HG03045 (cell line): Measurements from ENCODE around the gene KCNJ13.
A peak's percentile ranks its signal among the peaks of the same experiment; 100 is the strongest.

Experiments
- ATAC-seq: cut with Tn5 transposase; IDR thresholded peaks from one replicate; pipeline ENCODE4 v1.9.1; 2021; ENCODE audit warnings: mild to moderate bottlenecking, moderate library complexity; ENCODE audit not compliant: unreplicated experiment

Gene KCNJ13

DNA sequence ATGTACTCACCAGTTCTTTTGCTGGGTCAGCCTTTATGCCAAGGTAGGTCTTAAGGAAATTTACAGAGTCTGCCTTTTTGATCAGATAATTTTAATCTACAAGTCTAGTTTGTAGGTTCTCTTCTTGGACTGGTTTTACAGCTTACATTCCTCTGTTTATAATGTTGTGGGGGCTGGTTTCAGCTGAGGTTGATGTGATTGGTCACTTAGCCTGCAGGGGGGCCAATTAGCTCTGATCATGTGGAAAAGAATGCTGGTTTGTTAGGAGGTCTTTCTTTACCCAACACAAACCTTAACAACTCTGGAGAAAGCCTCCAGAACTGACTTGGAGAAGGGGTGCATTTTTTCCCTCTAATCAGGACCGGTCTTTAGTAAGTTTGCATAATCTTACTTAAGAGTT, at the start of gene KCNJ13:
Gene KCNJ13, minus strand, starts transcription at position 131 of the 400 bp plus-strand sequence. CDS start 5,203 bp downstream, outside the sequence.
- no peak for ATAC-seq

DNA sequence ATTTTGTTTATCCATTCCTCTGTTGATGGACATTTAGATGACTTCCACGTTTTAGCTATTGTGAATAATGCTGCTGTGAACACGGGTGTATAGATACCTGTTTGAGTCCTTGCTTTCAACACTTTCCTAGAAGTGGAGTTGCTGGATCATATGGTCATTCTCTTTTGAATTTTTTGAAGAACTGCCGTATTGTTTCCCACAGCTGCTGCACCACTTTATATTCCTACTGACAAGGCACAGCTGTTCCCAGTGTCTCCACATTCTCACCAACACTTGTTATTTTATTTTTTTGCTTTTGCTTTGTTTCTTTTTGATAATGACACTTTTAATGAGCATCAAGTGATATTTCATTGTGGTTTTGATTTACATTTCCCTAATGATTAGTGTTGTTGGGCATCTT, 41.4 kb upstream of the KCNJ13 start:
- no peak for ATAC-seq

DNA sequence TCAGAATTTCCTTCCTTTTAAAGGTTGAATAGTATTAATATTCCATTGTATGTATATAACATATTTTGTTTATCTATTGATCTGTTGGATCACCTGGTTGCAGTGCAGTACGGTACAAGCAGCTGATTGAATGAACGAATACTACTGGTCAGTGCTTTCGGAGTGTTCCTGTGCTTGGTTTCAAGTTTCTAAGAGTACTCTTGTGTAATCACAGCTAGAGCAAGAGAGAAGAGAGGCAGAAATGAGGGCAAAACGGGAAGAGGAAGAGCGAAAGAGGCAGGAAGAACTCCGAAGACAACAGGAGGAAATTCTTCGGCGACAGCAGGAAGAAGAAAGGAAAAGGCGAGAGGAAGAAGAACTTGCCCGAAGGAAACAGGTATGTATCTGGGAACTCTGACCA, 40.3 kb upstream of the KCNJ13 start:
- ATAC-seq = no peak

DNA sequence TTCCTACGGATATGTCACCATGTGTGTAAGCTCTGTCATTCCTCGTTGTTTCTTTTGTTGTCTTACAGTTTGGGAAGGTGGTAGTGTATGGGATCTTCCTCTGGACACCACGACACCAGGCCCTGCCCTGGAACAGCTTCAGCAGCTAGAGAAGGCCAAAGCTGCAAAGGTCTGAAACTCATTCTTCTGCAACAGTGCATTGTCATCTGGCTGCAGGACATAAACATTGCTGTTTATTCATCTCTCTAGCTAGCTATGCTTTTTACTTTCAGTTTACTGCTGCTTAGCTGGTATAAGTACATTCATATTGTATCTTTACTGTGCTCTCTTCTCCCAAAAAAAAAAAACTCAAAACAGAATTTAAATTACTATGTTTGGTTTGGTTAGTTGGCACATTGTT, 39.2 kb upstream of the KCNJ13 start:
- no peak for ATAC-seq

DNA sequence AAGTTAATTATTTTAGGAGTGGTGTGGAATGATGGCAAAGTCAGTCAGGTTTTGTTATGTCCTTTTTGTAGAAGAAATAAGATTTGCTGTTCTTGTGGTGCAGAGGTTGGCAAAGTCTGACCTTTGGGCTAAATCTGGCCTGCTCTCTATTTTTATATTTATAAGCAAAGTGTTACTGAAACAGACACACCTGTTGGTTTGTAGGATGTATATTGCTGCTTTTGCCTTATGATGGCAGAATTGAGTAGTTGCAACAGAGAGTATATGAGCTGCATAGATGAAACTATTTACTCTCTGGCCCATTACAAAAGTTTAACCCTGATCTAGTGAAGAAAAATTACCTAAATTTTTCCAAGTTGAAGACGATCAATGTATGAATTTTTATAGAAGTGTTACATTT, 34.1 kb upstream of the KCNJ13 start:
- no peak for ATAC-seq

DNA sequence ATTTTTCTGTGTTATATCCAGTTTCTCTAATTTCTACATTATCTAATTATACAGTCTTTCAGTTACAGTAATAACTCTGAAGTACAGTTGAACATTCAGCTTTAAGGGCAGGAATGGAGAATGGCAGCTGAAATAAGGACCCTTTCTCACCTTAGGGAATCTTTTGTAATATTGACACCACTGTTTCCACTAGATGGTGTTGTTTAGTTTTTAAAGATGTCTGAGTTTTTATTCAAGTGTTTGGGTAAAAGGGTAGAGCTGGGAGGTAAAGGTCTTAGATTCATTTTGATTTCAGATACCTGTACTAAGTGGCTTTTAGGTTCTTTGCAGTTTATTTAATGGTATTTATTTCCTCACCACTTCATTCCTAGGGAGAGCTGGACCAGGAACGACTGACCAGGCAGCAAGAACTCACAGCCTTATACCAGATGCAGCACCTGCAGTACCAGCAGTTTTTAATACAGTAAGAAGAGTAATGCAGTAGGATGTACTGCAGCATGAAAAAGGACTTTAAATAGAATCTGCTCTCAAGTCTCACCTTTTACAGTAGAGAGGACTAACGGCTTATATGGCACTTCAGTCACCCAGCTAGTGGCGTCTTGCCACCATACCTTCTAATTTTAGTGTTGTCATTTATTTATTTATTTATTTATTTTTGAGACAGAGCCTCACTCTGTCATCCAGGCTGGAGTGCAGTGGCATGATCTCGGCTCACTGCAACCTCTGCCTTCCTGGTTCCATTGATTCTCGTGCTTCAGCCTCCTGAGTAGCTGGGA, 33.2 kb upstream of the KCNJ13 start:
- ATAC-seq = no peak

DNA sequence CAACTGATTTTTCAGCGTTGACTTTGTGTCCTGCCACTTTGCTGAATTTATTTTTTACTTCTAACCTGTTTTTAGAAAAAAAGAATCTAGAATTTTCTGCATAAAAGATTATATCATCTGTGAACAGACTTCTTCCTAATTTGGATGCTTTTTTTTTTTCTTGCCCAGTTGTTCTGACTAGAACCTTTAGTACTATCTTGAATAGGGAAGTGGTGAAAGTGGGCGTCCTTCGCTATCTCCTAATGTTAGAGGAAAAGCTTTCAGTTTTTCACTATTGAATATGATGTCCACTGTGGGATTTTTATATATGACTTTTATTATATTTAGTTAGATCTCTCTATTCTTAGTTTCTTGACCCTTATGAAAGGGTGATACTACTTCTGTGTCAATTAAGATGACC, 25.7 kb upstream of the KCNJ13 start:
- no peak for ATAC-seq

DNA sequence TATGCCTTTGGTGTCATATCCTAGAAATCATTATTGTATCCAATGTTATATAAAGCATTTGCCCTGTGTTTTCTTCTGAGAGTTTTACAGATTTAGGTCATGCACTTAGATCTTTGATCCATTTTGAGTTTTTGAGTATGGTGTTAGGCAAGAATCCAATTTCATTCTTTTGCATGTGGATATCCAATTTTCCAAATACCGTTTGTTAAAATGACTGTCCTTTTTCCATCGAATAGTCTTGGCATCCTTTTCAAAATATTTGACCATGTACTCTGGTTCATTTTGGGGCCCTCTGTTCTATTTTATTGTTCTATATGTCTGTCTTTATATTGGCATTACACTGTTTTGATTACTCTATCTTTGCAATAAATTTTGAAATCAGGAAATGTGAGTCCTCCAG, 23.8 kb upstream of the KCNJ13 start:
- ATAC-seq = no peak

DNA sequence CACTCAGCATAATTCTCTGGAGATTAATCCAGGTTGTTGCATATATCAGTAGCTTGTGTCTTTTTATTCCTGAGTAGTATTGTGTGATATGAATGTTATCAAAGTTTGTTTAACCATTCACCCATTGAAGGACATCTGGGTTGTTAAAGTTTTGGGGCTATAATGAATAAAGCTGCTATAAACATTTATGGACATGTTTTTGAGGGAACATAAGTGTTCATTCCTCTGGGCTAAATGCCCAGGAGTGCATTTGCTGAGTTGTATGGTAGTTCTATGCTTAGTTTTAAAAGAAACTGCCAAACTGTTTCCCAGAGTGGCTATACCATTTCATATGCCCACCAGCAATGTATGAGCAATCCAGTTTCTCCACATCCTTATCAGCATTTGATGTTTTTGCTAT, 21.8 kb upstream of the KCNJ13 start:
- ATAC-seq = no peak

DNA sequence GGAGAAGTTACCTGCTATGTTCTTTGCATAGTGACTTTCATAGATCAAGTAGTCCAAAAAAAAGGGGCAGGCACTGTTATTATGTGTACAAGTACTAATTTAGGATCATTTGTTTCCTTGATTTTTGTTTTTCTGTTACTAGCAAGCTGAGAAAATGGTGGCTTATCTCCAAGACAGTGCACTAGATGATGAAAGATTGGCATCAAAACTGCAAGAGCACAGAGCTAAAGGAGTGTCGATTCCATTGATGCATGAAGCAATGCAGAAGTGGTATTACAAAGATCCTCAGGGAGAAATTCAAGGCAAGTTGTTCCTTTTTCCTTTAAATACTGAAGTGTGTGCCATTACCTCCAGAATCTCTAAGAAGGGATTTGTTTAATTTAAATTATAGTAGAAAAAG, 19.6 kb upstream of the KCNJ13 start:
- ATAC-seq = no peak

DNA sequence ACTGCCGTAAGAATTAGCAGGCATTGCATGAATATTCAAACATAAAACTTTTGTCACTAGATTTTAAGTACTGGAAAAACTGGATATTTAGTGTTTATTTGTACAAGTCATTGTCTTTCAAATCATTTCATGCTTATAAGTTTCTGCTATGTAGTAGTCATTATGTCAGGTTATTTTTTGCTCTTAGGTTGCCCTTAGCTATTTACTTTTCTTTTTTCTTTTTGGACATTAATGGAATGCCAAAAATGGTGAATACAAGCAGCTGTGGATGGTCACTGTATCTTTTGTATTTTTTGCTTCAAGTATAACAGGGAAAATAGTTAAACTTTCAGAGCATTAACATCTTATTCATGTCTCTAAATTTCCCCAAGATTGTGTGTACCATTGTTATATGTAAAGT, 18.6 kb upstream of the KCNJ13 start:
- no peak for ATAC-seq

DNA sequence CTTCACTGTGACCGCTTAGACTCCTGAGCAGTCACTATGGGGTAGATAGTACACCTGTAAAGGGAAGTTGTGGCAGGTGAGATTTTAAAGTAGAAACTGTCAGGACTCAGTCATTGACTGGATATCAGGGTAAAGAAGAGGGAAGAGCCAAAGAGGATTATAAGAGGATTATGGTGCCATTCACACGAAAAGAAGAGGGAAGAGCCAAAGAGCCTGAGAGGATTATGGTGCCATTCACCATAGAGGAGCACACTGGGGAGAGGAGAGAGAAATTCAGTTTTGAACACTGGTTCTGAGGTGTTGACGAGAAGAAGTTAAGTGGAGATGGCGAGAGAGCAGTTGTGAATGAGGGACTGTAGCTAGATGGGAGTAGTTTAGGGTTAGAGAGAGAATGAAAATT, 16.9 kb upstream of the KCNJ13 start:
- ATAC-seq = no peak

DNA sequence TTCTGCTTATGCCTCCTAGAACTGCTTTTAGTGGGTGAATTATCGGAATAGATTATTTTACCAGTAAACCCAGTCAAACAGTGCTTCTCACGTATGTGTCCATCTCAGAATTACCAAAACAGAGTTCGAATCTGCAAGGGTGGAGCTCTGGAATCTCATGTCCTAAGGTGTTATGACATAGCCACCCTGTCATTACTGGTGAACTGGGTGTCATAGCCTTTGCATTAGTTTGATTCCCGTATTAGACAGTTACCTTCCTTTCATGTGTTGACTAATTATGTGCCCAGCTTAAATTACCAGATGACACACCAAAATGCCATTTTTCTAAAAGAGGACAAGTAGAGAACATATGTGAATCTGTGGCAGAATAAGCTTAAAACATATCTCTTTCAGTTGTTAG, 15.2 kb upstream of the KCNJ13 start:
- no peak for ATAC-seq

DNA sequence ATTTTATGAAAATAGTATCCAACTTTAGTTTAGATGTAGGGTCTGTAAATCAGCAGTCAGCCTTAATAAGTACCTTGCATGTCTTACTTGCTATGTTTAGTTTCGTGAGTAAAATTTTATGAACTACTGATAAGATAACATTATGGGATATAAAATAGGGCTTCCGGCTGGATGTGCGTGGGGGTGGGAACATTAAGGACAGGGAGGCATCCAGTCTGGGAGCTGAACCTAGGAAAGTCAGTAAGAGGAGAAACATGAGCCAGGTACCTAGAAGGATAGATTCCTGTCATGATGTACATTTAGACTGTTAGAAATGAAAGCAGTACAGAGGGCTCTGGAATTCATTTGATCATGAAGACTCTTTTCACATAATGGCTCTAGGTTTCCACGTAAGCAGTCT, 12.7 kb upstream of the KCNJ13 start:
- no peak for ATAC-seq

DNA sequence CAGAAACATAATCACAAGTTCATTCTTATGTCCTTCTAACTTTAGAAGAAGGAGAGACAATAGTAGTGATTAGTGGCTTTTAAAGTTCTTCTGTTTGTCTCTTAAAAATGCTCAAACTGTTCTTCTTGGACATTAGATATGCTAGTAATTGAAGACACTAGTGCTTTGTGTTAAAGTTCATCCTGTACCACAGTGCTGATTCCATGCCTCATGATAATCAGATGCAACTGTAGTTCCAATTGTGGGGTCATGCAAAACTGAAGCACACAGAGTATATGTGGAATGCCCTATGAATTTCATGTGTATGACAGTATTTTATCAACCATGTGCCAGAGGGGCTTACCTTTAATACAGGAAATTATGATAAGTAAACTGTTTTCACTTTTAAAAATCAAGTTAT, 11.4 kb upstream of the KCNJ13 start:
- ATAC-seq = no peak

DNA sequence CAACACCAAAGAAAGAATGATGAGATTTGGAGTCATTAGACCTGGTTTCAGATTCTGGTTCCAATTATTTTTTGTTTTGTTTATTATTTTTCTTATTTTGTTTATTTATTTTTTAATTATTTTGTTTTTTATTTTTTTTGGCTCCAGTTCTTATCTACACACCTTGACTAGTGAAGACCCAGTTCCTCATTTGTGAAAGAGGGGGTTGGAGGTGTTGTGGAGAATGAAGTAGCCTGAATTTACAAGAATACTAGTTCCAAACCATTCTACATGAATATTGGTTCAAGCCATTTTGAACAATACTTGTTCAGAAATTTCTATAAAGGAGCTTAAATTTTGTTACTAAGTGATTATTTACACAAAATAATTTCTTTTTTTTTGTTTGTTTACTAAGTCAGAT, 6.9 kb upstream of the KCNJ13 start:
- no peak for ATAC-seq

DNA sequence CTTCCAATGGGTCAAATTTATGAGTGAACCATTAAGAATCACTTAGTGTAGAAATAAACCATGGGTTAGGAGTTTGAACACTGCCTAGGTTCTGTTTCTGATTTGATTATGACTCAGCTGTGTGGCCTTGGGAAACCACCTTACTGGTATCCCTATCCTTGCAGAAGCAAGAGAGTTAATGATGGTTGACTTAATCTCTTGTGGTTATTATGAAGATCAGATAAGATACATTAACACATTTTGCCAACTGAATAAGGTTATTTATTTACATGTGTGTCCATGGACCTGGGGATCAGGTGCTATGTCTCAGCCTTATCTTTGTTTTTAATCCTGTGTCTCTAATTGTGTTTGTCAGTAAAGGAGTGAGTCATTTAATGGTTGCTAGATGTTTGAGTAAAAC, 5.4 kb upstream of the KCNJ13 start:
- peak; percentile 88 for ATAC-seq

DNA sequence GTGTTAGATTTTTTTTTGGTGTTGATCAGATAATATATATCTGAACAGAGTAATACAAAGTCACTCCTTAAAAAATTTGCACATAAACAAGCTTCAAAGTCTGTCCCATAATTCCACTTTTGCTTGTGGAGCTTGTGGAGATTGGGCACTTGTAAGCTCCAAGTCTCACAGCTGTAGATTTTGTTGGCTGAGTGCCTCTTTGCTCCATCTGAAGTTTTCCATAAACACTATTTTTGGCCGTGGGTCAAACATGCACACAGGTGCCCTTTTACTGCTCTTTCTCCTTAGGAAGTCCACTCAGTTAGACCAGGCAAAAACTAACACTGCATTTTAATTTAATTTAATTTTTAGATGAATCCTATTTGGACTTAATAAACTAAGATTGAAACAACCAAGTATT, 3.6 kb upstream of the KCNJ13 start:
- no peak for ATAC-seq

DNA sequence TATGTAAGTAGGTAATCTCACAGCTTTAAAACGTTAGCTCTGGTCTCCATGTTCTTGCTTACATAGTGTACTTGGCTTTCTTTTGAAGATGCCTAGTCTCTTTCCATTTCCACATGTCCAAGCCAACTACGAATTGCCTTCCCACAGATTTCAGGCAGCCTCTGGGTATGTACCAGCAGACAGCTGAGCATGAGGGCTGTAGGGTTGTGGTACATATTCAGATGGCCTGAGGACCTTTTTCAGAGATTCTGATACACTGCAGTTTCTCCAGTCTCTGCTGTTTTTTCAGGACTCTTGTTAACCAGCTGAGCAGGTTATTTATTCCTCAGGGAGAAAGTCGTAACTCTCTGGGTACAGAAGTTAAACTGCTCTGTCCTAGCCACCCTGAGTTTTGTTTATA, 3.1 kb upstream of the KCNJ13 start:
- ATAC-seq = no peak

DNA sequence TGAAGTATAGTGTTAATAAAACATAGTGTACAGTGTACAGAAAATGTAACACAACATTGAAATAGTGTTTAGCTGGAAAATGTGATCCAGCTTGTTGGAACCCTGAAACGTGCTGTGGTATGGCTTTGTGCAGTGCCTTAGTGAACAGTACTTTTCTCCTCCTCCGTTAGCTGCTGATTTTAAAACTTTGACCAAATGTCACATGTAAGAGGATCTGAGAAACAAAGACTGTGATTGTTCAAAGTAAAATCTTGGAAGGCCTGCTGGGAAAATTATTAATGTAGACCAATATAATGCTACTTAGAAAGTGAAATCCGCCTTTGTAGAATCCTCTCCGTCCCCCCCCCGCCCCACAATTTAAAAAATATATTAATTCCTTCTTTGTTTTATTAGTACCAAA, 911 bp upstream of the KCNJ13 start:
- ATAC-seq = no peak

DNA sequence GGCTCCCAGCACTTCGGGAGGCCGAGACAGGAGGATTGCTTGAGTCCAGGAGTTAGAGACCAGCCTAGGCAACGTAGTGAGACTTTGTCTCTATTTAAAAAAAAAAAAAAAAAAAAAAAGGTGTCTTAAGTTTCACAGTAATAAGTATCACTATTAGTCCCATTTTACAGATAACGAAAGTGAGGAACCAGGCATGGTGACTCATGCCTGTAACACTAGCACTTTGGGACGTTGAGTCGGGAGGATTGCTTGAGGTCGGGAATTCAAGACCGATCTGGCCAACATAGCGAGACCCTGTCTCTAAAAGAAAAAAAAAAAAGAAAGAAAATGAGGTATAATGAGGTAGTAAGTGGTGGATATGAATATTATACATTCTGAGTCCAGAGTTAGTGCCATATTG, 2.5 kb downstream of the KCNJ13 start:
- ATAC-seq = no peak

DNA sequence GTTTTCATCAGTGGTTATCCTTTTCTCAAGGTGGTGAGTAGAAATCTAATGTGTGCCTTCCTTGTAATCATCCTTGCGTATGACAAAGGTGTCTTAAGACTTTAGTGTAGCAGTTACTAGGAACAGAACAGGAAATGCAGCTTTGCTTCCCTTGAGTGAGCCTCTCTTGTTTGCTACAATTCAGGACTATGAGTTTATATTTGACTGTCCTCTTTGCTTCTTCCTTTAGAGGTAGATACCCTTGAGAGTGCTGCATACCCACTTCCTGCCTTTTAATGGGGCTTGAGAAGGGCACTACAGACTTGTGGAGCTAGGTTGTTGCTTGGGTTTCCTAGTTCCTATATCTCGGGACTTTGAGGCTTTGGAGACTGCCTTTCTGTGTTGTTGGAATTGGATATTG, 3.8 kb downstream of the KCNJ13 start:
- no peak for ATAC-seq

DNA sequence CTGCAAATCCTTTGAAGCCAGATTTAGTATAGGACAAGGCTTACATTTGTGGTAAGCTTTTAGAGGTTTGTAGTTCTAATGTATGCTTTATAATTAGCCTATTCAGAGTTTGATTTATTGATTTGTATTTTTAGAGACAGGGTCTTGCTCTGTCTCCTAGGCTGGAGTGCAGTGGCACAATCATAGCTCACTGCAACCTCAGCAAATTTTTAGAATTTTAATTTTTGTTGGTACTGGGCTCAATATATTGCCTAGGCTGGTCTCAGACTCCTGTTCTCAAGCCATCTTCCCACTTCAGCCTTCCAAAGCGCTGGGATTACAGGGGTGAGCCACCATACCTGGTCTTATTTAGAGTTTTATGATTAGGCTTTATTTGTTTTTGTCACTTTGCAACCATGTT, 4.5 kb downstream of the KCNJ13 start:
- ATAC-seq = no peak
